GM19023 (cell line): Measurements from ENCODE around the gene EHD4.

ENCODE experiments used
- ATAC-seq: cut with Tn5 transposase; IDR thresholded peaks from one replicate; pipeline ENCODE4 v1.9.1; 2021; ENCODE audit warnings: mild to moderate bottlenecking, moderate library complexity; ENCODE audit not compliant: unreplicated experiment

Gene EHD4

DNA sequence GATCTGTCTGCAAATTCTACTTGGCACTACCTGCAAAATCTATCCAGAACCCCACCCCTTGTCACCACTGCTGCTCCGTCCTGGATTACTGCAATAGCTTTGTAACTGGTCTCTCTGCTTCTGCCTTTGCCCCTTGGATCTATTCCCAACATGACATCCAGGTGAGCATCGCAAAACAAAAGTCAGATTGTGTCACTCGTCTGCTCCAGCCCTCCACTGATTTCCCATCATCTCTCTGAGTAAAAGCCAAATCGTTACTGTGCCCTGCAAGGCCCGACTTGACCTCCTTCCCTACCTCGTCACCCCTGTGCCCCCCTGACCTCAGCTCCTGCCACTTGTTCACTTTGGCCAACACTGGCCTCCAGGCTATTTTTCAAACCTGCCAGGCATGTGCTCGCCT, 87.9 kb downstream of the EHD4 start:
- no peak for ATAC-seq

DNA sequence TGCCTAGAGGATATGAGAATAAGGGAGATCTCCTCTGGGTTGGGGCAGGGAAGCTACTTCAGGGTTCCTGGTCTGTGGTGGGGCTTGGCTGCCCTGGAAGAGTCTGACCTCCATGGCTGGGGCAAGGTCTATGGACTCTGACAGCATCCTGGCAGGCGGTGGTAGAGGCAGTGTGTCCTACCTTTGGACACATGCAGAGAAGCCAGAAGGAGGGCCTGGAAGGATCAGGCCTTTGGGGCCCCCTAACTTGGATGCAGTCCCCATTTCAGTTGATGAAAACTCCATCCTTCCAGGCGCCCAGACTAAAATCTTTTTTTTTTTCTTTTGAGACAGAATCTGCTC, 88.9 kb downstream of the EHD4 start:
- no peak for ATAC-seq

DNA sequence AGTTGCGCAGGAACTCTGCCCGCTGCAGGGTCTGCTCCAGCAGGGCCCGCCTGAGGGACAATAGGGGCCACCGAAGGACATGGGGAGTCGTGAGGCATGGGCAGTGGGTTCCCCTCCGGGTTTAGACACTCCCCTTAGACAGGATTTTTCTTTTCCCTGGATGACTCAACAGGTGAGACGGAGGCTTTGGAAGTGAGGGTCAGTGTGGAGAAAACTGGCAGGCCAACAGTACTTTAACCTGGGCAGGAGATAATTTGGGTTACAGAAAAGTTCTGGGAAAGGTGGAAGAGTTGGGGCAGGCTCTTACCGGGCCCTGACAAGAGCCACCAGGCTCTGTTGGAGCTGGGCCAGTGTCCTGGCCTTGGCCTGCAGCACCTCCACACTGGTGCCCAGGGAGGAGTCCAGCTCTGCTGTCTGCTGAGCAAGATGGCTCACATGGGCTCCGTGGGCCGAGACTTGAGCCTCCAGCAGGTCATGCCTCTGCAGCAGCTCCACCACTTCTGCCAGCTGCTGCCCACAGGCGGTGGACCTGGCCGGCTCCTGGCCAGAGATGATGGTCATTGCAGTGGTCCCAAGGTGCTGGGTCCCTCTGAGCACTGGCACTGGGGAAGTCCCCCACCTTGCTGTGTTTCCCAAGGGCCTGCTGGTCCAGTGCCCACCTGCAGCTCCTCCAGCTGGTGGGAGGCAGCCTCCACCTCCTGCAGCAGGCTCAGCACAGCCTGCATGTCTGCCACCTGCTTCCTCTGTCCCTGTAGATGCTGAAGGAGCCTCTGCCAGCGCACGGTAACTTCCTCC, 89.5 kb downstream of the EHD4 start:
- ATAC-seq: no peak

DNA sequence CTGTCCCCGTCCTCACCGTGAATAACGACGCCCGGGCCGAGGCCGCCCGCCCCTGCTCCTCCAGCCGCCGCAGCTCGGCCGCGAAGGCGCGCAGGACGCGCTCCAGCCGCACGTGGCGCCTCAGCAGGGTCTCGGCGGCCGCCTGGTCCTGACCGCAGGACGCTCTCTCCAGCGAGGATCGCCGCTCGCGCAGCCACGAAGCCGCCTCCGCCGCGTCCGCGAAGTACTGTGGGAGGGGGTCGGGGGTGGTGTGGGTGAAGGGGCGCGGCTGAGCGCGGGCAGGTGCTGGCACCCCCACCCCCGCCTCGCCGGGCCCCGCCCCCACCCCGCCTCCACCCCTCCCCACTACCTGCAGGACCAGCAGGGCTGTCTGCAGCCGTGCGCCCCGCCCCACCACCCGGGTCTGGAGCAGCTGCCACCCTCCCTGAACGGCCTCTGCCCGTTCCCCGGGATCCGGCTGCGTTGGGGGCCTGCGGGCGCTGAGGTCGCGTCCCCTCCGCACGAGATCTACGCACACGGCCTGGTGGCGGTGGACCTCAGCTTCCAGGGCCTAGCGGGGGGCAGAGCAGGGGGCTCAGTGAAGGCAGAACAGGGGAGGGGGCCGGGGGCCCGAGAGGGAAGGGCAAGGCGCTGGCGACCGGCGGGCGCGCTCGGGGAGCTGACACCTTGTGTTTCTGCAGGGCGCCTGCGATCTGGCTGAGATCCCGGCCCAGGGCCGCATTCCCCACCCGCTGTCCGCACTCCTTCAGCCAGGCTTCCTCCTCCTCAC, 90.3 kb downstream of the EHD4 start:
- ATAC-seq: no peak

DNA sequence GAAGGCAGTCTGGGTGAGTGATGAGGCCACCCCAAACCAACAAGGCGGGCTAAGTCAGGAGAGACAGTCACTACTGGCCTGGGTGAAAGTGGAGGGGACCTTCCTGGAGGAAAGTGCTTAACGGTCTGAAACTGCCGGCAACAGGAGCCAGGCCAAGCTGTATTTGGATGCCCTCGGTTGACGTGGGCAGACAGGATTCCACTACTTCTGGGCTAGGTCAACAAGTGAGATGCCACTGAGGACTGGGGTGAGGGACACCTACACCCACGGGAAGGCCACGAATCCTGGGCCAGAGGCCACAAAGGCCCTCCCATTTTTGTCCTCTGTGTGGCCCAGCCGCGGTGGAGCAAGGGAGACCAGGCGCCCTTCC, 90.8 kb downstream of the EHD4 start:
- no peak for ATAC-seq

DNA sequence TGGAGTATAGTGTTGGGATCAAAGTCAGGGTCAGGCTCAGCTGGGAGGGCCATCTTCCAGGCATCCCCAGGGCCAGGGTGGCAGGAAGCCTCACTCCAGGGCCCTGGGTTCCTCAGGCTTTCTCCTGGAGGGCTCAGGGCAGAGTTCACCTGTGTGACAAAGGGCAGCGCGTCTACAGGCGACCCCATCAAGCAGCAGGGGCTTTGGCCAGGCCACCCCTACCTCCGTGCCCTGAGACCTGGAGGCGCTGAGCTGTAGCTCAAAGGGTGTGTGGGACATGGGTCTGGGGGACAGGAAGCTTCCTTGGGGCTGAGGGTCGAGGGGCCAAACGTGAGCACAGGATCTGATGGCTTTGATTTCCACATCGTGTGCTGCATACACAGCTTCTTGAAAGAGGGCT, 91.3 kb downstream of the EHD4 start:
- ATAC-seq: no peak

DNA sequence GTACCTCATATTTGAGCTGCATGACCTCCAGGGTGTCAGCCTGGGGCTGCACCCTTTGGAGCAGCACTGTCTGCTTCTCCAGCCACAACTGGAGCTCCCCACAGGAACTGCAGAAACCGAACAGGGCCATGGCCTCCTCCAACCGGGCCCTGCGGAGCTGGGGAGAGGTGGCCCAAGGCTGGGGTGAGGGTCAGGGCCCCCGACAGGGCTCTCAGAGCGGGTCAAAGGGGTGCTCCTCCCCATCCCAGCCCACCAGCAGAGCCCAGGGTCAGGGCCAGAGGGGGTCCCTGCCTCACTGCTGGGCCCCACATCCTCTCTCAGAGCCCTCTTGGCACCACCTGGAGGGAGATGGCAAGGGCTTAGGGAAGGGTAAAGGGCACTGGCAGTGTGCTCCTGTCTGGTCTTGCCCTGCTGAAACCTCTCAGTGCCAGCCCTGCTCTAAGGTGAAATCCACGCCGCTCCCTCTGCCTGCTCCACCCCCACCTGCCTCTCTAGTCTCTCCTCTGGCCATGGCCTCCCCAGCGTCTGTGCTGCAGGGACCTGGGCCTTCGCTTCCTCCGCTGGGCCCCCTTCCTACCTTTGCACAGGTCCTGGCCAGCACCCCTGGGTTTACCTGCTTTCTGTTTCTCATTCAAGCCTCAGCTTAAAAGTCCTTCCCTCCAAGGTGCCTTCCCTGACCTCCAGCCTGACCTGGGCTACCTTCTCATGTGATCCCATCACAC, 92.0 kb downstream of the EHD4 start:
- ATAC-seq: no peak

DNA sequence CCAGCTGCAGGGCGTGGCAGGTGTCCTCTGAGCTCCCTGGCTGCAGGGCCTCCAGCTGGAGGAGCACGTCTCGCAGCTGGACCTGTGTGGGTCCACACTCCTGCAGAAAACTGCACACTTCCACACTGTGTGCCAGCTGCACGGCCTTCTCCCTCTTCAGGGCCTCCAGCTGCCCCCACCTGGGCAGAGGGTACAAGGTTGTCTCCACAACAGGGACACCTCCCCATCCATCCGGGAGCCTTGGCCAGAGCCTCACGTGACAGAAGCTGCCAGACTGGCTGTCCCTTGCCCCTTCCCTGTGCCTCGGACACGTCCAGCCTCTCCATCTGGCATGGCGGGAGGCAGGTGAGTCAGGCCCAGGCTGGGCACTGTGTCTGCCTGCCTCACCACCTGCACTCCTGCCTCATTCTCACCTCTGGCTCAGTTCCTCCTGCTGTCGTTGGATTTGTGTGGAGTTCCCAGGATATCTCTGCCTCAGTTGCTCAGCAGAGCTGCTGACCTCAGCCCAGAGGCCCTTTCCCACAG, 93.0 kb downstream of the EHD4 start:
- ATAC-seq: no peak

DNA sequence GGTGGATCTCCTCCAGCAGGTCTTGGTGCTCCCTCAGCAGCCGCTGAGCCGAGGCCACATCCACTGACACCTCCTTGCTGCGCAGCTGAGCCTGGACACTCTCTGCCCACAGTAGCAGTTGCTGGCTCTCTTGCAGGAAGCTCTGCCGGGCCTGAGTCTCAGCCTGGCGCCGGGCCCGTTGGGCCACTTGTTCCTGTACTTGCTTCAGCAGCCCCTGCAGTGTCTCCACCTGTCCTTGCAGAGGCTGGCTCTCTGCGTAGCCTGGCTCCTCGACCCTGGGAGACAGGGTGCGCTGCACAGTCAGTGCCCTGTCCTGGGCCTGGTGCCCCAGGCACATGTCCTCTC, 94.0 kb downstream of the EHD4 start:
- no peak for ATAC-seq

DNA sequence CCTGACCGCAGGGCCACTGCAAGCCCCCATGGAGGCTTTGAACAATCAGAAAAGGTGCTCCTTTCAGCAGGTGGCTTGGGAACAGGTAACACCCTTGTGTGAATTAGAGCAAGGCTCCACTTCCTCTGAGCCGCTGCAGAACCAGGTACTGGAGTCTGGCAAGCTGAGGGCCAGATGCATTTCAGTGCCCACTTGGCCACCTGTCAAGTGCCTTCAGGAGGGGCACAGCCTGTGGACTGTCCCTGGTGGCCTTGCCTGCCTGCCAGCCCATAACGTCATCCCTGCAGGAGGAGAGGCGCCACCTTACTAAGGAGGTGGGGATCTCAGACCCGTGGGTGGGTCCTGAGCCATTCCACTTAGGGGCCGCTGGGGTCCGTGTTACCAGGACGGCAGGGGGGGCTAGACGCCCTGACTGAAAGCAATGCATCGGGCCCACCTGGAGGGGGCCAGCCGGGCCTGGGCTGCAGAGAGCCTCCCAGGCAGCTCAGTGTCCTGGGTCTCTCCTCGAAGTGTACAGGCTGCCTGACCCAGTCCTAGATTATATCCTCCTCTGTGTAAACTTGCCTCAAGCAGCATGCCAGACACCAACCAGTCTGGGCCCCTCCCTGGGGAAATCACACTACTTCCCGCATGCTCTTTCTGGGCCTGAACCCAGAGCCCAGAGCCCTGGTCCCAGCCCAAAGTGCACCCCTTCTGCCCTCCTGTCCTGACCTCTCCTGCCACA, 94.6 kb downstream of the EHD4 start:
- ATAC-seq: no peak

DNA sequence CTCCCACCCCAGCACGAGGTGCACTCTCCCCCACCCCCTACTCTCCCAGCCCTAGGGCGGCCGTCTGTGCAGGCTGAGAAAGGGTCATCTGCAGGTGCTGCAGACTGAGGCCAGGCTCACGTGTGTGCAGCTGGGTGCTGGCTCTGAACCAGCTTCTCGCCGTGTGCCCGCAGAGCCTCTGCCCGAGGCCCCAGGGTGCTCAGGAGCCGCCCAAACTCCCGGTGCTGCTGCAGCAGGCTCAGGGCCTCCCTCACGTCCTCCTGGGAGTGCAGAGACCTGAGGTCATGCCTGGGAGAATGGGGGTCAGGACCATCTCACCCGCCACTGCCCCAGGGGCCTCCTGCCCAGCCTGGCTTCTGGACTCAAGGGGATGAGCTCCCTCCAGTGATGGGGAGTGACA, 95.7 kb downstream of the EHD4 start:
- ATAC-seq: no peak

DNA sequence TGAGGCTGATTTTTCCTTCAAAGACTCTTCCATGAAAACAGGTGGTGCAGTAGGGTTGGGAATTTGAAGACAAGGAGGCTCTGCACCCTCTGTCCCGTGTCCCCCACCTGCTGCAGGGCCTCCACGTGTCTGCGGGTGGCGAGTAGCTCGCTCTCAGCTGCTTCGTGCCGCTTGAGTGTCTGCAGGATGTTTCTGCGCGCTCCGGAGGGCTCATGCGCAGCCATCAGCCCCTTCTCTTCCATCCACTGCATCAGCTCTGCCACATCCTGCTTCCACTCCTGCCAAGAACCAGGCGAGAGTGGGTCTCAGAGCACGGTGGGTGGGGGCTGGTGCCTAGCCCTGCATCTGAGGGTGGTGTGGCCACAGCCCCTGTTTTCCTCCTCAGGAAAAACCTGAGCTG, 96.3 kb downstream of the EHD4 start:
- no peak for ATAC-seq

DNA sequence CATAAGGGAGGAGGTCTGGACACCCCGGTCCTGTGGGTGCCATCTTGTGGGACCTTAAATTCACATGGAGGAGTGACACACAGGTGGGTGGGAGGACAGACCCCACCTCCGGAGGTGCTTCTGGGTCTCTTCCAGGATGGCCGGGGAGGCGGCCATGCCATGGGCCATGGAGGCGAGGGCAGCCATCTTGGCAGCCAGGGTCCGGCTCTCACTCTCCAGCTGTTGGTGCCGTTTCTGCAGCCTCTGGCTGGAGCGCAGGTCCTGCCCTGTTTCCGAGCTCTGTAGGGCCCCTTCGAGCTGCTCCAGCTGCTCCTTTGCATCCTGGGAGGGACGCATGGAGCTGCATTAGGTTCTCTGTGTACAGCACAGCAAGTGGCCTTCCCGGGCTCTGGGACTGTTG, 97.6 kb downstream of the EHD4 start:
- no peak for ATAC-seq

DNA sequence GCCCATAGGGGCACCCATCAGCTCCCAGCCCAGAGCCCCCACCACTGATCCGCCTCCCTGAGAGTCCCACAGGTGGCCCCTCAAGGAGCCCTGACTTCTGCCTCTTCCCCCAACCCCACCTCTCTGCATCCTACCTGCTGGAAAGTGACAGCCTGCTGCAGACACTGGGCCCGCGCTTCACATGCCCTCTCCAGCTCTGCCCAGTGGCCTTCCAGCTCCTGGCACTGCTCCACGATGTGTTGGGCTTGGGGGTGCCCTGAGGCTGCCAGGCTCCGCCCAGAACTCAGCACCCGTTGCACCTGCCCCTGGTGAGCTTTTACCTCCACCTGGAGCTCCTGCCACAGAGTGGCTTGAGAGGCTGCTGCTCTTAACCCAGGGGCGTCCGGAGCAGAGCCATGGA, 98.6 kb downstream of the EHD4 start:
- no peak for ATAC-seq

DNA sequence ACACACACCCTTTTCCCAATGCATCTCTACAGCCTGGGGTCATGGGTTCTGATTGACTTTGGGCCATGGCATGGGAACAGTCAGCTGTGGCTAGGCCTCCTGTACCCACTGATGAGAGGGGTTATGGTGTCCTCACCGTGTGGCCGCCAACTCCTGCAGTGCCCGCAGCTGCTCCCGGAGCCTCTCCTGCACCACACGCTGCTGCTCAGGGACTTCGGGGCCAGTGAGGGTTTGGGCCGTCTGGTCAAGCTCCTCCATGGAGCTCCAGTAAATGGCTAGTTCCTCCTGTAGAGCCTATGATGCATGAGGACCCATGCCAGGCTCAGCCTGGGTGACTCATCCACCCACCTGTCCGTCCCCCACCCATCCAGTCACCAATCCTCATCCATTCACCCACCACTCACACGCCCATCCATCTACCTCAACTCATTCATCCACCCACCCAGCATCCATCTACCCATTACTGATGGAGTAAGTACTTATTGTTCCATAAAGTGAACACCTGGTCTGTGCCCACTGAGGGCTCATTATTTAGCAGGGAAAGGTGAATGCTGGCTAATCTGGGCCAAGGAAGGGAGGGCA, 100.1 kb downstream of the EHD4 start:
- no peak for ATAC-seq

DNA sequence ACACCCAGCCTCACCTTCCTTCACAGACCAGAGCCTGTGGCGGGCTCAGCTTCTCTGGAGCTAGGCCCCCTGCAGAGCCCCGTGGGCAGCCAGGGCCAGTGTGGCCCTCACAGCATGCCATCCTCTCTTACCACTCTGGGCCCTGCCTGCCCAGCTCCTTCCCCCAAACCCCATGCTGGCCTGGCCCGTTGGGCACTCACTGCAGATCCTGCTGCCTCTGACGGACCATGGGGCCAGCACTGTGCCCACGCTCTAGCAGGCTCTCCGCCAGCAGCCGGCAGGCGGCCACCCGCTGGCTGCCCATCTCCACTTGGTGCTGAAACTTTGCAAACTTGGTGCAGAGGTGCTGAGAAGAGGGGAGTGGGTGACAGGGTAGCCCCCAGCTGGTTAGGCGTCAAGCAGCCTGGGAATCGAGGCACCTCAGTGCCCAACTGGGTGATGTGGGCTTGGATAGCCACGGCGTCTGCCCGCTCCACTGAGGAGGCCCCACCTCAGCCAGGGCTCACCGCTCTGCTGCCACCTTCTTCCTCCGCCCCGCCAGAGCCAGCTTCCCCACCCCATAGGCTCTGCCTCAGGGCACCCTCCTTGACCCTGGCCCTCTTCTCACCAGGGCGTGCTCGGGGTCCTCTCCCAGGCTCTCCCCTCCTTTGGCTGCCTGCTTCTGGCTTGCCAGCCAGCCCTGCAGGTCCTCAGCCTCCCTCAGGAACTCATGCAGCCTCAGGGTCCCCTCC, 101.0 kb downstream of the EHD4 start:
- ATAC-seq: no peak

DNA sequence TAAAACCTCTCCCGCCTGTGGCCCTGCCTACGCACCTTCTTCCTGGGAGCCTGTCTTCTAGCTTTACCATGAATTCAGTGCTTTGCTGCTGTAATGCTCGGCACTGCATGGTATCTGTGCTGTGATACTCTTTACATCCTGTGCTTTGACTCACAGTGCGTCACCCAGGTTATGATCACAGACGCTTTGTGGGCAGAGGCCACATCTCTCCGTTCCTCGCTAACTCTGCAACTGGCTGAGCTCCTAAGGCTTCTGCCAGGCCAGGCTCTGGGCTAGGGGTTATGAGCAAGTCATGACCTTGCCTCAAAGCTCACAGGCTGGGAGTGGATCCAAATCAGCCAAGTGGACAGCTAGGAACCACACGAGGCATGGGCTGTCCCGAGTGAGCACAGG, 101.7 kb downstream of the EHD4 start:
- no peak for ATAC-seq

DNA sequence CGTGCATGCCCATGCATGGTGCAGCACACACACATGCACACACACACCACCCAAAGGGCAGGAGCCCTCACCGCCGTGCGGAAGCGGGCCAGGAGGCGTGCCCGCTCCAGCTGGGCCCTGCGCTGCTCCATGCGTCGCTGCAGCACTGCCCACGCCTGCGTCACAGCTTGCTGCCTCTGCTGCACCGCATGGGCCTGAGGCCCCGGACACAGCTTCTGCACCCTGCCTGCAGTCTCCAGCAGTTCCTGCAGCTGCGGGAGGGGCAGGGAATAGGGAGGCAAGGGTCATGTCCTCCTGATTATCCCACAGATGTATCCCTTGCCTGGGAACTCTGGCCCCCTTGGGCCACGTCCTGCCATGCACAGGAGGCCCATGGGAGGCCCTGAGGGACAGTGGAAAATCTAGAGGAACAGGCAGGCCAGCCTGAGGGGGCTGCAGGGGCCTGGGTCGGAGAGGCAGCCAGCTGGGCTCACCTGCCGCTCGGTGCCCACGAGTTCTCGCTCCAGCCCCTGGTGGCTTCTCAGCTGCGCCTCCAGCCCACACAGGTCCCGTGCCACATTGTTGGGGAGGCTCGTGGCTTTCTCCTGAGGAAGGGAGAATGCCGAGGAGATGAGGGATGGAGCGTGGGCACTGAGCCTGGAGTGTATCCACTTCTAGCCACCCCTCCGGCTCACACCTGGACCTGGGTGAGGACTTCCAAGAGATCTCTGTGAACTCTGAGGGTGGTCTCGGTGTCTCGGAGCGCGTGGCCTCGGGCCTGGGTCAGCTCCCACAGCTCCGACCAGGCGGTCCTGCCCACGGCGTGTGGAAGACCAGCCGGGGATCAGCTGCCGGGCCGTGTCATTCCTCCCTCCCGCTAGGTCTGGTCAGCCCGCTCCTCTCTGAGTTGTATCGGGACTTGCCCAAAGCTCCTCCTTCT, 102.3 kb downstream of the EHD4 start:
- ATAC-seq: no peak

DNA sequence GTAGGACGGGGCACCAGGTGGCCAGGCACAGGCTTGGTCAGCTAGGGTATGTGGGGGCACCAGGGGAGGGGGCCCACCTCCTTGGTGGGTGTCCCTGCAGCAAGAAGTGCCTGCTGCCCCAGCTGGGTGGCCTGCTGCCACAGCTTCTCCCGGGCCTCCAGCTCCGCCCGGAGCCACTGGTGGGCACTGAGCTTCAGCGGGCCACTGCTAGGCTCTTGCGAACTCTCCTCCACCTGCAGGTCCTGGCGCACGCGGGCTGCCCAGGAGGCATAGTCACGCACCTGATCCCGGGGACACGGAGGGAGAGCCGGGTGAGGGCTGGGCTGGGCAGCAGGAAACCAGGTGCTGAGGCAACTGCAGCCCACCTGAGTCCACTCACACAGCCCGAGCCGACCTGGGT, 104.0 kb downstream of the EHD4 start:
- no peak for ATAC-seq
